RWPE2 (cell line): ENCODE measurements around the gene MTUS2.

Source experiments
- ATAC-seq: fragments of 200-7000 bp; cut with Tn5 transposase; 3 replicates; pipeline ENCODE4 v1.9.1; 2021; ENCODE audit warnings: low read depth
- DNase-seq: peaks from one replicate; pipeline ENCODE4 v3.0.0-alpha.2; 2020; ENCODE audit warnings: low spot score
- H3K27ac ChIP-seq: fragments of 450-650 bp; 2 replicates; pipeline ENCODE4 v1.5.1; 2017; ENCODE audit warnings: mild to moderate bottlenecking; ENCODE audit not compliant: poor library complexity, severe bottlenecking
- H3K27me3 ChIP-seq: fragments of 250-450 bp; sonication (Bioruptor Pico); 2 replicates; pipeline ENCODE4 v1.5.1; 2021; ENCODE audit warnings: mild to moderate bottlenecking, moderate library complexity; ENCODE audit not compliant: insufficient read depth, poor library complexity, severe bottlenecking
- H3K36me3 ChIP-seq: fragments of 250-450 bp; sonication (Bioruptor Pico); 2 replicates; pipeline ENCODE4 v1.5.1; 2020; ENCODE audit warnings: low read depth, mild to moderate bottlenecking, moderate library complexity
- H3K4me1 ChIP-seq: fragments of 250-450 bp; sonication (Bioruptor Pico); 2 replicates; pipeline ENCODE4 v1.5.1; 2021; ENCODE audit warnings: mild to moderate bottlenecking, moderate library complexity; ENCODE audit not compliant: insufficient read depth, poor library complexity, severe bottlenecking
- H3K4me3 ChIP-seq: fragments of 250-450 bp; sonication (Bioruptor Pico); 2 replicates; pipeline ENCODE4 v1.5.1; 2021; ENCODE audit warnings: mild to moderate bottlenecking, moderate library complexity; ENCODE audit not compliant: severe bottlenecking
- H3K9me3 ChIP-seq: fragments of 250-450 bp; sonication (Bioruptor Pico); 2 replicates; pipeline ENCODE4 v1.5.1; 2021; ENCODE audit warnings: mild to moderate bottlenecking, moderate library complexity; ENCODE audit not compliant: severe bottlenecking
- CTCF ChIP-seq: fragments of 450-650 bp; IDR thresholded peaks from one replicate; pipeline ENCODE4 v1.5.1; 2017; ENCODE audit warnings: mild to moderate bottlenecking, moderate library complexity; ENCODE audit not compliant: poor library complexity, severe bottlenecking

Gene MTUS2

GRCh38 chr13:28867564-28867963 lies 47.4 kb downstream of the MTUS2 start:
- H3K36me3 ChIP-seq: no peaks in the 10 kb centered on the region
- no peak for TF ChIP-seq CTCF
- H3K9me3 ChIP-seq: no peaks in the 10 kb centered on the region
- H3K4me1 ChIP-seq: no peaks in the 10 kb centered on the region
- no peaks in the 10 kb centered on the region for H3K27me3 ChIP-seq
- no peak overlapping the region for H3K4me3 ChIP-seq
- no peak for ATAC-seq
- DNase-seq: no peak
- no peak overlapping the region for H3K27ac ChIP-seq

GRCh38 chr13:28872427-28873176 lies 52.5 kb downstream of the MTUS2 start:
- H3K4me3 ChIP-seq: no peak overlapping the region
- TF ChIP-seq CTCF: no peak
- no peaks in the 10 kb centered on the region for H3K36me3 ChIP-seq
- no peak overlapping the region for H3K27ac ChIP-seq
- DNase-seq (no peak), ATAC-seq (no peak)
- H3K4me1 ChIP-seq: no peaks in the 10 kb centered on the region
- no peaks in the 10 kb centered on the region for H3K27me3 ChIP-seq
- H3K9me3 ChIP-seq: no peaks in the 10 kb centered on the region

- TF ChIP-seq CTCF: no peak
Observed at GRCh38 chr13:28875846-28876615, 55.9 kb downstream of the MTUS2 start.

GRCh38 chr13:28877408-28877807 lies 57.3 kb downstream of the MTUS2 start:
- no peak for DNase-seq
- no peak for ATAC-seq
- H3K36me3 ChIP-seq: no peaks in the 10 kb centered on the region
- H3K27ac ChIP-seq: no peak overlapping the region
- TF ChIP-seq CTCF: no peak
- H3K4me3 ChIP-seq: no peak overlapping the region
- no peaks in the 10 kb centered on the region for H3K4me1 ChIP-seq
- no peaks in the 10 kb centered on the region for H3K27me3 ChIP-seq
- no peaks in the 10 kb centered on the region for H3K9me3 ChIP-seq

More at GRCh38 chr13:28875846-28876615, 55.9 kb downstream of the MTUS2 start:
- DNase-seq (no peak), ATAC-seq (no peak)
- no peaks in the 10 kb centered on the region for H3K27me3 ChIP-seq
- no peaks in the 10 kb centered on the region for H3K36me3 ChIP-seq
- H3K4me1 ChIP-seq: no peaks in the 10 kb centered on the region
- no peak overlapping the region for H3K4me3 ChIP-seq
- no peaks in the 10 kb centered on the region for H3K9me3 ChIP-seq
- no peak overlapping the region for H3K27ac ChIP-seq
